GM21576 (cell line): Measurements from ENCODE around the gene MIPEP.

ENCODE experiments used
- ATAC-seq: cut with Tn5 transposase; IDR thresholded peaks from one replicate; pipeline ENCODE4 v1.9.1; 2021; ENCODE audit warnings: mild to moderate bottlenecking, moderate library complexity; ENCODE audit not compliant: unreplicated experiment

The MIPEP gene

DNA sequence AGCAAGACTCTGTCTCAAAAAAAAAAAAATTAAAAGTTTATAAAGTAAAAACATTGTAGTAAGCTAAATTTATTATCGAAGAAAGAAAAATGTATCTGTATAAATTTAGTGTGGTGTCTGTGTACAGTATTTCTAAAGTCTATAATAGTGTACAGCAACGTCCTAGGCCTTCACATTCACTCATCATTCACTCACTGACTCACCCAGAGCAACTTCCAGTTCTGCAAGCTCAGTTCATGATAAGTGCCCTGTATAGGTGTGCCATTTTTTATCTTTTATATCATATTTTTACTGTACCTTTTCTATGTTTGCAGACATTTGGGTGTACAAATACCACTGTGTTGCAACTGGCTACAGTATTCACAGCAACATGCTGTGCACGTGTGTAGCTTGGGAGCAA lies 200.9 kb downstream of the MIPEP start:
- ATAC-seq, result no peak

DNA sequence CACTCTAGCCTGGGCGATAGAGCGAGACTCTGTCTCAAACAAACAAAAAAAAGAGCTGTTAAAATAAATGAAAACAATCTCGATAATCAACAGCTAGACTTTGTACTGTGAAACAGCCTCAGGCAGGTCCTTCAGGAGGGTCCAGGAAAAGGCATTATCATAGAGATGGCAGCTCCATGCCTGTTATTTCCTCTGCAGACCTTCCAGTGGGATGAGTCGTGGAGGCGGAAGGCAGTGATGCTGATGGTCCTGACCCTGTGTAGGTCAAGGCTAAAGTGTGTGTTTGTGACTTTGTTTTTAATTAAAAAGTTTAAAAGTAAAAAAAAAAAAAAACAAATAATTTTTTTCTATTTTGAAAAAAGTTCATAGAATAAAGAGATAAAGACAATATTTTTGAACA lies 201.6 kb downstream of the MIPEP start:
- ATAC-seq, result no peak

DNA sequence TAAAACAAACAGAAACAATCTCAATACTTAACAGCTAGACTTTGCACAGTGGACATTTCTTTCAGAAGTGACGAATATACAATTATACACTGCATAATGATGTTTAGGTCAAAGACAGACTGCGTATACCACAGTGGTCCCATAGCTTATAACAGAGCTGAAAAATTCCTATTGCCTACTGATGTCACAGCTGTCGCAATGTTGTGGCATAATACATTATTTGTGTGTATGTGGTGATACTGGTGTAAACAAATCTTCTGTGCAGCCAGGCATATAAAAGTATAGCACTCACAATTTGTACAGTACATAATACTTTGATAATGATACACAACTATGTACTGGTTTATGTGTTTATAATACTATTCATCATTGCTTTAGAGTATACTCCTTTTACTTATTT lies 202.3 kb downstream of the MIPEP start:
- ATAC-seq, result no peak

DNA sequence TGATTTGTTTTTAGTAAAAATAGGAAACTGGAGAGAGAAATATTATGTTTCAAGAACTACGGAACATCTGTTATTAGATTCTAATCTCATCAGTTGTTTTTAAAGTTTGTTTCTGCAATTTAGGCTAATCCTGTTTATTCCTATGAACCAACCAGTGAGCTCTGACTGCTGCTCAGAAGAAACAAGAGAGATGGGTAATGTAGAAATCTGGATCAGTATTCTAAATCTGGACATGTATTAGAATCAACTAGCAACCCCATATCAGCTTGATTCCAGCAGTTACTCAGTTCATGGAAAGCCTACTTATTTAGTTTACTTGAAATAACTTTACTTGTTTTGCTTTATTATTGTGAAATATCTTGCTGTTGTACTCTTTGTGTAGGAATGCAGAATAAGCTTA lies 203.8 kb downstream of the MIPEP start:
- ATAC-seq, result no peak

DNA sequence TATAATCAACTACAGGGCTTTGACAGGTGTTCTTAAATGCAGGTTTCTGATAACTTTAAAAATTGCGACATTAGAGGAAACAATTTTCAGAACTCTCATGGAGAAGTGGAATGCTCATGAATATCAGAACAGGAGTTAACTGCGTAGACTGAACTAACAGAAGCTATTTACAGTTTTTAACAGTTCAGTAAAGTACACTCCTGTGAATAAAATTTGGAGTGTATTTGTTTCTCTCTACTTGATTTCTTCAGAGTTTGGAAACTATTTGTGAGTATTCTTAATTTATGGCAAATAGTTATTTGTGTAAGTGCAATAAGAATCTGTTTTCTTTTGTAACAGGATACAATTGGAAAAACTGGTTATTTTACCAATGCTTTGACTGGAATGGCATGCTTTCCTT lies 204.6 kb downstream of the MIPEP start:
- no peak for ATAC-seq

DNA sequence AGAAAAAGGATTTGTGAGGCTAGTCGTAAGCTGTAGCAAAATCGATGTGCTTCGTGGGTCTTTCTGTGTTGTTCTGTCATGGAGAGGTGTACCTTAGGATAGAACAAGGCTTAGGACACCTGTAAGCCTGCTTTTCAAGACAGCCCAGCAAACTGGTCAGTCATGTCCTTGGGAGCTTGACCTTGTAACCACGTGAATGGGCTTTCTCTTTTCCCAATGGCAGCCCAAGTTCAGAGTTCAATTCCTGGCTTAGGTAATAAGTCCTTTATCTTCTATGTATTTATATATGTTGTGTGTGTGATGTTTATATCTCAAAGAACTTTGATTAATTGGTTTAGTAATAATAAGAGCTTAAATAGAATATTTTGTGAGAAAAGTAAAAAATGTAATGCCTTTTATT lies 206.1 kb downstream of the MIPEP start:
- no peak for ATAC-seq

DNA sequence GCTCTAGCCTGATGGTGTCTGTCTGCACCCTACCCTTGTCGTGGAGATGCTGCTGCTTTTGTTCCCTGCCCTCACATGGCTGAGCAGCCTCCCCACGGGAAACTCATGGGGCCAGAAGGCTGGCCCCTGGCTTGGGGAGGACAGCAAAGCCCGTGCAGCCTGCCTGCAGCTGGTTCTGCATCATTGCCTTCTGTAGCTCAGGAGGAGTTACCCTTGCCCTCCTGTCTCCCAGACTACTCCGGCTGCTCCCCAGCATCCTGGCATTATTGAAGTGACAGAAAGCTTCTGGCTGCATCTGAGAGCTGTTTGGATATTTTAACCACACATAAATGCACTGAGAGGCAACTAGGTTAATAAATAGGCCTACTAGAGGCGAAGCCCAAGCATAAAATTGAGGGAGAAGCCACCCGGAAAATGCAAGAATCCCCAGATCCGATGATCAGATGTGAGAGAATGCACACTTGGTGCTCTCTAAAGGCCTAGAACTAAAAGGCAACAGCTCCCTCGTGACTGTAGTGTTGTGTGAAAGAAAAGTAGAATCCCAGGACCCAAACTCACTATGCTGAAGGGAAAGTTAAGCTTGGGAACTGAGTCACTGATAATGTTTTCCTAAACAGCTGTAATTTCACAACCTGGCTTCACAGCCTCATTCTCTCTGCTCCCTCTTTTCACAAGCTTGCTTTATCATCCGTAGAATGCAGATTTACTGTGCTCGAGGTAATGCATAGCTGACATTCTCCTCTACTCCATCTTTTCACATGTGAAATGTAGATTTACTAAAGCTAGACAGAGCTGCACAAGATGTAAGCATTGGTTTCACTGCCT lies 208.1 kb downstream of the MIPEP start:
- ATAC-seq, result no peak
